H1 (cell line): ENCODE measurements around the gene NBL1.
A peak's percentile ranks its signal among the peaks of the same experiment; 100 is the strongest.

Experiments used
- CTCF ChIP-seq, 3 experiments: IDR thresholded peaks; 1 replicate in 2 of 3; 2 replicates in 1 of 3; pipeline versions ENCODE4 v1.5.1 to v1.6.1; 2011; ENCODE audit warnings: low read length in 3 of 3, mild to moderate bottlenecking in 3 of 3, inconsistent platforms in 2 of 3, low read depth in 1 of 3, moderate library complexity in 1 of 3; ENCODE audit not compliant: insufficient read depth in 1 of 3; ENCODE audit errors: control extremely low read depth in 1 of 3
- E2F6 ChIP-seq: IDR thresholded peaks from 2 replicates; pipeline ENCODE4 v1.6.1; 2012; ENCODE audit warnings: inconsistent platforms
- MAX ChIP-seq: IDR thresholded peaks from 2 replicates; pipeline ENCODE4 v1.6.1; 2012; ENCODE audit warnings: inconsistent platforms
- NRF1 ChIP-seq: IDR thresholded peaks from 2 replicates; pipeline ENCODE4 v1.6.1; 2011; ENCODE audit warnings: mild to moderate bottlenecking, low read depth, low read length, improper control_type of control experiment
- POLR2A ChIP-seq, 2 experiments: IDR thresholded peaks; 1 replicate in 1 of 2; 2 replicates in 1 of 2; pipeline ENCODE4 v1.6.1; 2011; ENCODE audit warnings: low read depth in 2 of 2, low read length in 2 of 2, mild to moderate bottlenecking in 2 of 2; ENCODE audit errors: control extremely low read depth in 1 of 2
- SP1 ChIP-seq: IDR thresholded peaks from 2 replicates; pipeline ENCODE4 v1.6.1; 2011; ENCODE audit warnings: low read depth, low read length
- TF ChIP-seq, protein P1 (sequence below): IDR thresholded peaks from 2 replicates; pipeline ENCODE4 v1.6.1; 2011; ENCODE audit warnings: low read length, improper control_type of control experiment

GRCh38 chr1:19648689-19649088 is 4.6 kb downstream of the NBL1 start:
- TF ChIP-seq CTCF (IDR thresholded peaks at IDR 0.05; ENCODE audit: control extremely low read depth in 1 of 3, insufficient read depth in 1 of 3, low read depth in 1 of 3, low read length in 3 of 3), result peak; percentile 61 to 84 (median 84)
- TF ChIP-seq MAX, result no peak
- TF ChIP-seq, protein P1, sequence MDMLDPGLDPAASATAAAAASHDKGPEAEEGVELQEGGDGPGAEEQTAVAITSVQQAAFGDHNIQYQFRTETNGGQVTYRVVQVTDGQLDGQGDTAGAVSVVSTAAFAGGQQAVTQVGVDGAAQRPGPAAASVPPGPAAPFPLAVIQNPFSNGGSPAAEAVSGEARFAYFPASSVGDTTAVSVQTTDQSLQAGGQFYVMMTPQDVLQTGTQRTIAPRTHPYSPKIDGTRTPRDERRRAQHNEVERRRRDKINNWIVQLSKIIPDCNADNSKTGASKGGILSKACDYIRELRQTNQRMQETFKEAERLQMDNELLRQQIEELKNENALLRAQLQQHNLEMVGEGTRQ, result no peak
- no peak for TF ChIP-seq POLR2A (IDR thresholded peaks at IDR 0.05; ENCODE audit: control extremely low read depth in 1 of 2, low read depth in 2 of 2, low read length in 2 of 2)
- no peak for TF ChIP-seq E2F6
- TF ChIP-seq NRF1, result no peak
- no peak for TF ChIP-seq SP1
